Middle frontal gyrus (tissue), 1 donor: Measurements from ENCODE around the gene RAD23B.

Experiments used
- DNase-seq: peaks from one replicate; pipeline ENCODE4 v3.0.0-alpha.2; 2015; ENCODE audit warnings: low spot score; ENCODE audit errors: extremely low spot score

The RAD23B gene

DNA sequence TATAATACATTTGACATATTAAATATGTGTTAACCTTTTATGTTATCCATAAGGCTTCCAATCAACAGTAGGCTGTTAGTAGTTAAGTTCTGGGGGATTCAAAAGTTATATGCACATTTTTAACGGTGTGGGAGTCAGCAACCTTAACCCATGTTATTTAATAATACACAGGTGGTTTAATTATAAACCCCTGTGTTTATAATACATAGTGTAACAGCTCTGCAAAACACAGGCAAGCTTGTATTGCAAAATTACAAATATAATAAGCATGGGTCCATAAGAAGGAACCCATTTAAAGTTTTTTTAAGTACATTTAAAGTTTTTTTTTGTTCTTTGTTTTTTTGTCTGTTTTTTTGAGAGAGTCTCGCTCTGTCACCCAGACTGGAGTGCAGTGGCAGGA, 14.5 kb upstream of the RAD23B start:
- no peak for DNase-seq

DNA sequence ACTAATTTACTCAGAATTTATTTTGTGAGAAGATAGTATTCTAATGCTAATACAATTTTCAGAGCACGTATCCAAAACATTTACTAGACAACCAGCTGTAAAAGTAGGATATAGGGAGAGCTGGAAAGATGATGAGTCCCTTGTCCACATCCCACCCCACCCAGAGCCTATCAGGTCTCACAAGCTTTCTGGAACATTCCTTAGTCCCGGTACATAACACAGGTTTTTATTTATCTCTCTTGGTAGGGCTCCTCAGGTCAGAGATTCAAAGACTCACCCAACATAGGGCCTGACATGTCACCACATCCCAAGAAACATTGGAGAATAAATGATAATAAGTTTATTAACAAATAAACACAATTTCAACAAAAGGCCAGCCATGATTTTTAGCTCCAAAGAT, 13.8 kb upstream of the RAD23B start:
- DNase-seq, result no peak

DNA sequence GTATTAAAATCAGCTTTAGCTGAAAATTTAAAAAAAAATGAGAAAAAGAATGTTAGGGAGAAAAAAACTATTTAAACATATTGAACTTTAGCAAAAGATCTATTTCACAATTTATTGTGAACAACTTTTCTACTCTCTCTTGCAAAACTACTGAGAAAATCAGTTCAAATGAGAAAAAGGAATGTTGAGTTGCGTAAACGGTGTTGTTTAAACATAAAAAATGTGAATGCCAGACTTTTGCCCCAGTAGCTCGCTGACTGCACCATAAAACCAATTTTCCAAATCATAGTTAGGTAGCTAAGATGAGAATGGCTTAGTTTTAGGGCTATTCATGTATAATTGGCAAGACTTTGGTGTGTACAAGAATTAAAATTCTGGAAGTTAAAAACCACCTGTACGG, 13.4 kb upstream of the RAD23B start:
- no peak for DNase-seq

DNA sequence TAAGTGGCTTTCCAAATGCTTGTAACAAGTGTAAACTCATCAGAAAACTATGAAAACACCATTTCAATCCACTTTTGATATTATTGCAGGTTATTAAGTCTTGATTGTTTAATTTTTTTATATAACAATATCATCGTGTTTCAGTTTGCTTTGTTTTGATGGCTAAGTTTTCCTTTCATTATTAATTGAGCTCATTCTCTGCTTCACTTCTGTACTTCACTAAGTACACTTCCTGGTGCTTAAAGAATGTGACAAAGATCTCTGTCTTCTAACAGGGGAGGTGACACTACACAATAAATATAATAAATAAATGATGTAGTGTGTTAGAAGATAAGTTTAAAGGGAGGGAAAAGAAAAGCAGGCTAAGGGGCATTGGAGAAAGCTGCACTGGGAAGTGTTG, 13.0 kb upstream of the RAD23B start:
- no peak for DNase-seq

DNA sequence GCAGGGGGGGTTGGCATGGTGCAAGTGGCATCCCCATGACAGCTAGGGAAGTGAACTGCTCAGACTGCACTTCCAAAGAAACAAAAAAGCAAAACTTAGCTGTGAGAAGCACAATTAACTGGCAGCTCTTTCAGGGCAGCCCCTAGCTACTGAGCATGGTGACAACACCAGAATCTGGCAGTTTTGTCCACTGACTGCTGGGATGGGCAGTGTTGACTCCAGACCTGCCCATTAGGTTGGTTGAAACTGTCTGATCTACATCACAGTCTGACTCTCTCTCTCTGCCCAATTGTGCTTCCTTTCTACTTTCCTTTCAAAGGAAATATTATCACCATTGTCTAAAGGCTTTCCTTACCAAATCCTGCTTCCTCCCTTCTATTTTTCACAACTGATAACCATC, 12.5 kb upstream of the RAD23B start:
- DNase-seq, result no peak

DNA sequence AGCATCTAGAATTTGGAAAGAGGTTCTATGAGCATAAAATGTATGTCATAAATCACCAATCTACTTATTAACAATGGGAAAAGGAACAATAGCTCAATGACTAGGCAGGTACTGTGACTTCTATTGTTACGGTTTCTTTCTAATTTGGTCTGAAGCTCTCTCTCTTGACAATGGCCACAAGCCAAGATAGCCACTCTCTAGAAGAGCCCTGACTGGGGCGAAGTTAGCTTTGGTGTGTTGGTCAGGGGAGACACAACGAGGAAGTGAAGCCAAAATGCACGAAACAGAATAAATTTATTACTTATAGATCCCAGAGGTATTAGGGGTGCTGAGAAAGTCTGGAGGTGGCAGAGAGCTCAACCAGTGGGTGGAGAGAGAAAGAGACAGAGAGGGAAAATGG, 9.4 kb upstream of the RAD23B start:
- no peak for DNase-seq

DNA sequence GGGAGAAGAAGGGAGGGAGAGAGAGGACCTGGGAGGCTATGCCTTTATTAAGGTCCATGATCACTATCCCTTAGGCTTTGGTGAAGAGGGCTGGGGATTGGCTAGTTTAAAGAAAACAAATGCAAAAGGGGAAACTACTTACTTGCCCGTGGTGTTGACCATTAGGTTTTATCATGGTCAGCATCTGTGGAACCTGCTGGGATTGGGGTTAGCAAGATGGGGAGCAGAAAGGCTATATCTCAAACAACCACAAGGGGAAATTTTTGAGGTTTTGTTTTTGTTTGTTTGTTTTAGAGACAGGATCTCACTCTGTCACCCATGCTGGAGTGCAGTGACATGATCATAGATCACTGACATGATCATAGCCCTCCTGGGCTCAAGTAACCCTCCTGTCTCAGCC, 9.0 kb upstream of the RAD23B start:
- DNase-seq, result no peak

DNA sequence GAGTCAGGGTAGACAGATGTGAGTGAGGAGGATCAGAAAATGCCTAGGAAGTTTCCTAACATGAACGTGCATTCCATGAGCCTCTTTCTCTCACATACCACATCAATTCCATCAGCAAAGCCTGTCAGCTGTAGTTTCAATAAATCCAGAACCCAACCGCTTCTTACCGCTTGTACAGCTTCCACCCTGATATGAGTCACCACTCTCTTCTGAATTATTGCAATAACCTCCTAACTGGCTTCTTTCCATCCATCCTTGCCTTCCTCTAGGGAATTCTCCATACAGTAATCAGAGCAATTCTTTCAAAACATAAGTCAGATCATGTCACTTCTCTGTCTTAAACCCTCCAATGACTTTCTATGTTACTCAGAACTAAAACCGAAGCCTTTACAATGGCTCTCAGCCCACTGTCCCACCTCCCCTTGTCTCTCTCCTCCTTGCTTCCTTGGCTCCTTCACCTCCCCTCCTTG, 8.1 kb upstream of the RAD23B start:
- no peak for DNase-seq

DNA sequence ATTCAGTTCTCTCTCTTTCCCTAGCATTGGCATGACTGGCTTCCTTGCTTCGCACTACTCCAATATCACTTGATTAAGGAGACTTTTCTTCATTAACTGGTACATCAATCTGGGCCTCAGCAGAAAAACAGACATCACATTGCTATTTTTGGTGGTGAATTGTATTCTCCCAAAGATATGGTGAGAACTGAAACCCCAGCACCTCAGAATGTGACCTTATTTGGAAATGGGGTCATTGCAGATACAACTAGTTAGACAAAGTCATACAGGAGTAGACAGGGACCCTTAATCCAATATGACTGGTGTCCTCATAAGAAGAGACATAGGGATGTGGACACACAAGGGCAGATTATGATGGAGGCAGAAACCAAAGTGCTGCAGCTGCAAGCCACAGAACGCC, 7.5 kb upstream of the RAD23B start:
- DNase-seq, result no peak

DNA sequence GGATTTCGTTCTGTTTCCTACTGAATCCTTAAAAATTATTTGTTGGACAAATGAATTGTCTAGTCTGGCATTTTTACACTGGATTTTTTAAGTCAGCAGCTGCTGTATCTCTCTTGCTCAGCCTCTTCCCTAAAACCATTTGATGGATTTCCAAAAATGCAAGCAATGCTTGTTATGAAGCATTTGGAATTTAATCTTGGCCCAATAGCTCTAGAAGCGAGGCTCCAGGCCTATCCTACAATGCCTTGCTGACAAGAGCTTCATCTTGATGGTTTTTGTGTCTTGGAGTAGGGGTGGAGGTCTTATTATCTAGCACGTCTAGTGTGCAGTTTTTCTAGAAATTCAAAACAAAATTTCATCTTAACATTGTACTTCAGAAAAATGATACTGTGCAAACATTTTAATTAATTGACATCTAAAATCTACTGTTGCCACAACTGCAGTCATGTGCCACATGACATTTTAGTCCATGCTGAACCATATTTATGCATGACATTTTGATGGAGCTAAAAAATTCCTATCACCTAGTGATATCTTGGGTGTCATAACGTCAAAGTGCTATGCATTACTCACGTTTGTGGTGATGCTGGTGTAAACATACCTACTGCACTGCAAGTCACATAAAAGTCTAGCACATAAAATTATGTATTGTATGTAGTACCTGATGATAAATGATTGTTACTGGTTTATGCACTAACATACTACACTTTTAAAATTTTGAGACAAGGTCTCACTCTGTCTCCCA, 5.9 kb upstream of the RAD23B start:
- no peak for DNase-seq

DNA sequence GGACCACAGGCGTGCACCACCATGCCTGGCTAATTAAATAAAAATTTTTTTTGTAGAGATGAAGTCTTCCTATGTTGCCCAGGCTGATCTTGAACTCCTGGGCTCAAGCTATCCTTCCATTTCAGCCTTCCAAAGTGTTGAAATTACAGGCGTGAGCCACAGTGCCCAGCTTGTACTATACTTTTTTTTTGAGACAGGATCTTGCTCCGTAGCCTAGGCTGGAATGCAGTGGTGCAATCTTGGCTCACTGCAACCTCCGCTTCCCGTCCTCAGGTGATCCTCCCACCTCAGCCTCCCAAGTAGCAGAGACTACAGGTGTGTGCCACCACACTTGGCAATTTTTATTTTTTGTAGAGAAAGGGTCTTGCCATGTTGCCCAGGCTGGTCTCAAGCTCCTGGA, 5.3 kb upstream of the RAD23B start:
- no peak for DNase-seq

DNA sequence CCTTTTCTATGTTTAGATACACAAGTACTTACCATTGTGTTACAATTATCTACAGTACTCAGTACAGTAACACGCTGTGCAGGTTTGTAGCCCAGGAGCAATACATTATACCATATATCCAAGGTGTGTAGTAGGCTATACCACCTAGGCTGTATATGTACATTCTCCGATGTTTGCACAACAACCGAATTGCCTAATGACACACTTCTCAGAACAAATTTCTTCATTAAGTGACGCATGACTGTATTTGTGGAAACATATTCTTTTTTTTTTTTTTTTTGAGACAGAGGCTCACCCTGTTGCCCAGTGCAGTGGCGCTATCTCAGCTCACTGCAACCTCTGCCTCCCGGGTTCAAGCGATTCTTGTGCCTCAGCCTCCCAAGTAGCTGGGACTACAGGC, 4.0 kb upstream of the RAD23B start:
- DNase-seq, result no peak

DNA sequence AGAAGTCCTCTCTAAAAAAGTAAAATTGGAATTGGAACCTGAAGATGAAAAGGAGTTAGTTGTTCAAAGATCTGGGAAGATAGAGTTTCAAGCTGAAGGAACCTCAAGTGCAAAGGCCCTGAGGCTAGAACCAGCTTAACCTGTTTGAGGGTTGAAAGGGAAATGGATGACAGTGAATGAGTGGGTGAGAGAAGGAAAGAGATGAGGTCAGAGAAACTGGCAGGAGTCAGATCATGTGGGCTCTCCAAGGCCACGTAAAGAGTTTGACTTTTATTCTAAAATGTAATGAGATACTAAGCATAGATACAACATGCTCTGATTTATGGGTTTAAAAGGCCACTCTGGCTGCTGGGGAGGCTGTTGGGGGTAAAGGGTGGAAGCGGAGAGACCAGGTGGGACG, 2.5 kb upstream of the RAD23B start:
- no peak for DNase-seq

DNA sequence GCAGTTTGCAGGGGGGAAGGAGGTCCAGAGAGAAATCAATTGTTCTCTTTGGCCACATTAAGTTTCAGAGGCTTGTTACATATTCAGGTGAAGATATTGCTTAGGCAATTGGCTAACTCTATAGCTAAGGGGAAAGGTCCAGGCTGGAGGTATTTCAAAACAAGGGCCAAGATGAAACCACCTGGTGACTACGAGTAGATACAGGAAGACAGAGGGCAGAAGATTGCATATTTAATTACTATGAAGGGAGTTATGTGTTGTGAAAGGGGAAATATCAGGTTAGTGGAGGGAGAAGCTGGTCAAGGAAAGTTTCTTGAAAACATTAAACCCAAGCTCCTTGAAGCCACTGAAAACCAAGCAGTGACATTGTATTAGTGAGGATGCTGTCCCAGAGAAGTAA, 1.9 kb upstream of the RAD23B start:
- no peak for DNase-seq

DNA sequence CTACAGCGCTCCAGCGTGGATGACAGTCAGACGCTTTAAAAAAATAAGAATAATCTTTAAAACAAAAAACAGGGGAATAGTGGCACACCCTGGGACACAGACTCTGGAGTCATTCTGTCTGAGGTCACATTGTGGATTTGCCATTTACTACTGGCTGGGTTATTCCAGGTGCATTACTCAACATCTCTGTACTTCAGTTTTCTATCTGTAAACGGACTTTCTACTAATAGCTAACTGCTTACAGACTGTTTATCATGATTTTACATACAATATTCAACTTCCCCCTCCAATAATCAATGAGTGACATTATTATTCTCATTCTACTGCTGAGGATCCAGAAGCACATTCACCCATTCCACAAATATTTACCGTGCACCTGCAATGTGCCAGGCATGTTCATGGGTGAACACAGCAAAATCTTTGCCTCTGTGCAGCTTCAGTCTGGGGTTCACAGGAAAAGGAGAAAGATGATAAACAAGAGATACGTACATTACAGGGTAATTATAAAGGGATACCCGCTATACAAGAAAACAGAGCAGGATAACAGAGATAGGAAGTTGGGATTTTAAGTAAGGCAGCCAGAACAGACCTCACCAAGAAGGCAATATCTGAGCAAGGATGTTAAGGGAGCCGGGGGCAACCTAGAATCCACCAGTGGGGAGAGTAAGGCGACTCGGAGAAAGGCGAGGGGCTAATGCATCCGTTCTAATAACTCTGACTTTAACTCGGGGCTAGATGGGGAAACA, 984 bp upstream of the RAD23B start:
- DNase-seq, result no peak

DNA sequence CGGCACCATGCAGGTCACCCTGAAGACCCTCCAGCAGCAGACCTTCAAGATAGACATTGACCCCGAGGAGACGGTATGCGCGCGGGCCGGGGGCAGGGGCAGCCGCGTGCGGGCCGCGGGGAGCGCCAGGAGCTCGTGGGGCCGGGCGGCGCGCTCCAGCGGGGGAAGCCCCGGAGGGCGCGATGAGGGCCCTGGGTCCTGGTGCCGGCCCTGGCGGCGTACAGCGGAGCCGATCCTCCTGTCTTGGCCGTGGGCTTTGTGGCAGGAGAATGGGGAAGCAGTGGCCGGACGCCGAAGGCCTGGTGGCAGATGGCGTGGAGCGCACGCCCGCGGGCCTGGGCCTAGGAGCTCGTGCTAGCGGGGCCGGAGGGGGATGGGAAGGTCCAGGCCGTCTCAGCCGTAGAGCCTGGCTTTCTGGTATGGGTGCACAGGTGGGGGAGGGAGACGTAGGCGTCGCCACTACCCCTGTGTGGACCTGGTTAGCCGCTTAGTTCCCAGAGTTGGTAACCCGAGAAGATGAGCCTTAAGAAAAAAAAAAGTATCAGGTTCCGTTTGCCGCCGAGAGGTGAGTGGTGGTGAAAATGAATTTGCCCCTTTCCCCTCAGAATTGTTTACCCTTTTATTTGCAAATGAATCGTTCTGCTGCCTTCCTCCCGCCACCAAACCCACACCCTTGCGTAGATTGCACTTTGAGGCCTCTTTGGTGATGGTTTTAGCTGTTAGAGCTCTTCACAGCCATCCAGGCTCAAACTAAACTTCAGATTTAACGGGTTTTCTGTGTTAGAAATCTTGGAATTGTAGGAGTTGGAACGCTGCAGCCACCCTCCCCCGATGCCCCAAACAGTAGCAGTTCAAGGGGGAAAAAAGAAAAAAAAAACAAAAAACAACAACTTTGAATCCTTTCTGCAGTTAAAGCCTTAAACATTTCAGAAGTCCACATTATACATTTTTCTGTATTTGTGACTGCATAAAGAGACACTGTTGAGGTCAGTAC, 841 bp downstream of the RAD23B start:
- DNase-seq, result no peak

DNA sequence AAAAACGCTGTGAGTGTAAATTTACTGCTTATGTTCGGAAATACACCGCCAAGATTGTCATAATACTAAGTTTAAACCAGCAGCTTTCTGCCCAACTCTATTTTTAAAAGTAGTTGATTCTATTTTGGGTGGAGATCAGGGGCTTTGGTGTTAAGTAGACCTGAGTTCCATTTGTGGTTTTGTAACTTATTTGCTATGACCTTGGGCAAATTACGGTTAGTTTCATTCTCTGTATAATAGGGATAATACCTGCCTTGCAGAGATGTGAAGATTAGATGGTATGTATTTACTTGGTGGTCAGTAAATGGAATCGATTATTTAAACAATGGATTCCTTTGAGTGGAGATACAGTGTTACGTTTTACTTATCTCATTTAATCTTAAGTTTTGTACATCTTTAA, 1.6 kb downstream of the RAD23B start:
- DNase-seq, result no peak

DNA sequence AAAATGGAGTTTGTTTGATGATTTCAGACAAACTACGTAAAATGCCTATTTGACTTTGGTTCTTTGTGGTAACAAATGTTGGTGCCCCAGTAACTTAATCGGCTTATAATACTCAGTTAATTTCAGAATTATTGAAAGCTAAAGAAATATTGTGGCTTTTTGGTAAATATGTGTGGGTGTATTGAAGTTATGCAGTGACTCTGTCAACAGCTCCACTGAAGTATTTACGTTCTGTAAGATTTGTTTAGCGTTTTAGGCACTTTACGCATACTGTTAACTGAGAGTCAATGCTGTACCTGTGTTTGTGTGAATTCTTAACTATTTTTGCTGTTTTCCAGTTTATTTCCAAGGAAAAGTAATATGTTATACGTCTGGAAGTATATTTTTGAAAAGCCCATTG, 2.2 kb downstream of the RAD23B start:
- DNase-seq, result no peak

DNA sequence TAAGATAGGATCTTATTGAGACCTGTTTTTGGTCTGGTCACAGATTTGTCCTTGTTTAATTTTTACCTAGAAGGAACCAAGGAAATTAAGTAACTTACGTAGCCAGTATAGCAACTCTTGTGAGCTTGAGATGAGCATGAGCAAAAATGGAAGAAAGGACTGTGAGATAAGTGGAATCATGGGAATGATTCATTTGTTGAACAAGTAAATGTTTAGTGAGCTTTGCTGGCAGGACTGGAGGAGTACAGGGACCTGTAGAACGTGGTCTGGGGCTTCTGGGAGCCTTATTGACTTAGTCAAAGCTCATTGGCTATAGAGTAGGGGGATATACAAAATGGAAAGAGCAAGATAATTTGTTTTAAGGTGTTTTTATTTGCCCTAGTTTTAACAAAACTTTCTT, 3.0 kb downstream of the RAD23B start:
- DNase-seq, result no peak

DNA sequence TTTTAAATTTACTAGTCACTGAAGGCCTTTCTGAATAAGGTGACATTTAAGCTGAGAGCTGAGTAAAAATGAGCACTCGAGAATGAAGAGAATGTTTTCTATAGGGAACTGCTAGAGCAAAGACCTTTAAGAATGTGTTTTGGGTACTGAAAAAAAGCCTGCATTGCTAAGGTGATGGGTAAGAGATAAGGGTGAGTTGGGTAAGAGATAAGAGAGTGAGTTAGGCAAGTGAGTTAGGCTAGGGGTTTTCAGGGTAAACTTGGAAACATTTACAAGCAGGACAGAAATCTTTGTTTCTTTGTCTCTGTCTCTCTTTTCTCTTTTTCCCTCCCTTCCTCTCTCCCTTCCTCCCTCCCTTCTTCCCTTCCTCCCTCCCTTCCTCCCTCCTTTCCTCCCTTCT, 5.6 kb downstream of the RAD23B start:
- DNase-seq, result no peak

DNA sequence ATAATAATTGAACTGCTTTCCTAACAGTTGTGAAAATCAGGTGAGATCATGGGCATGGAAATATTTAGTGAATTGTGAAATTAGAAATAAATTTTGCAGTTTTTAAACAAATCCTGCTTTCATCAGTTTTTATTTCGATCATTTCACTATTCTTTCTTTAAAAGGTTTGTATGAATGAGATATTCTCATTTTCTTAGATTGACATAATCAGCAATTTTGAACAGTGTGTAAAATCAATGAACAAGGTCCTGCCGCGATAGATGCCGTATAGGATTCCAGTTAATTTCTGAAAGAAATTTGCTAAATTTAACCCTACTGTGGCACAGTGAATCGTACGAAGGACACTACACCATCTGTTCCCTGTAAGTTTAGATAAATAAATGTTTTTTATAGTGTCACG, 7.5 kb downstream of the RAD23B start:
- DNase-seq, result no peak
